Stimulated activated CD4-positive, alpha-beta T cell treated with anti-CD3 and anti-CD28 coated beads, Interleukin-1b, Interleukin-23, amount 100 ng/mL, for 1 hour (primary cell): Measurements from ENCODE around the gene LAMA1.

Experiments
- DNase-seq, 2 donors: peaks; one replicate each; pipeline ENCODE4 v3.0.0-alpha.2; 2020; ENCODE audit warnings: low read depth in 2 of 2

Gene LAMA1

DNA sequence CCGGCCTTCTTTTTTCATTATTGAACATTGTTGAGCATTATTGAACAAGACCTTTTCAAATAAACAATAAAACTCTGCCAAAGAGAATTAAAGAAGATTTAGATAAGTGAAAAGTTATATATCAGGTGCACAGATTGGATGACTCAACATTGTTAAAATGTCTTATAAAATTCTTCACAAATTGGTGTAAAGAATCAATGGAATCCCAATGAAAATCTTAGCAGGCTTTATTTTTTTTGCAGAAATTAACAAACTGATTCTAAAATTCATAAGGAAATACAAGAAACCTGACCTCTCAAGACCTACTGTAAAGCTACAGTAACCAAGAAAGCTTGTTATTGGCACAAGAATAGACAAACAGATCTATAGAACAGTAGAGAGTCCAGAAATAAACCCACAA, 70.3 kb downstream of the LAMA1 start:
- DNase-seq: no peak

DNA sequence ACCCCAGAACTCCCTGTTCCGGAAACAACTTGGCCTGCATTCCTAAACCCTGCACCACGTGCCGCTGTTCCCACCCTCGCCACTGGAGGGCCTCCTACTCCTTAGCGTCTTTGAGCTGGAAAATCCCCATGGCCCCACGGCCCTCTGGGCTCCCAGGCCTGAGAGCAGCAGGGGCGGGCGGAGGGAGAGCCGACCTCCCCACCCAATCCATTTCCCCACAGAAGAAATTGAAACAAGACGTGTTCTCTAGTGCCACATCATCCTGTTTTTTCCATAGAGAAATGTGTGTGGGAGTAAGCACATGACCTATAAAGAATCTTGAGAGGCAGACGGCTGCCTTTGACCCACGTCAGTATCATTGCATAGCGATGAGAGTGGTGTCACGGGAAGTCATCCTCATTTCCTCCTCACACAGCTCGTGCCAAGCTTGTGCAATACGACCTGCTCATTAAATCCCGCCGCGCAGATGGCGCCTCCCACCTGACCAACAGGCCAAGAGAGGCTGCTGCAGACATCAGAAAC, 79.2 kb downstream of the LAMA1 start:
- DNase-seq: no peak

DNA sequence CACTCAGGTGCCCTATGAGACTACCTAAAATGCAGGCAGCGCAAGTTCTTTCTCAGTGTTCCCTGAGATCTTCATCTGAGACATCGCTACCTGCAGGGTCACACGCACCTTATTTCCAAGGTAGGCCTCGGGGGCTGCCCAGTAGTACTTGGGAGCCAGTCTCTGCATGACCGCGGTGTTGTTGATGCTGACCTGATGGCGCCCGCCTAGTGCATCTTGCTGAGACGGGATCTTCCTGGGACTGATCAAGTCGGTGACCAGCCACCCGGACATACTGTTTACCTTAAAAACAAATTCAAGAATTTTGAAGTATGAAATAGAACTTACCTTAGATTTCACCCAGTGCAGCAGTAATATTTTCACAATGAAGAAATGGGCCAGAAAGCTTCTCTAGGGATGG, 80.1 kb downstream of the LAMA1 start:
- no peak for DNase-seq

DNA sequence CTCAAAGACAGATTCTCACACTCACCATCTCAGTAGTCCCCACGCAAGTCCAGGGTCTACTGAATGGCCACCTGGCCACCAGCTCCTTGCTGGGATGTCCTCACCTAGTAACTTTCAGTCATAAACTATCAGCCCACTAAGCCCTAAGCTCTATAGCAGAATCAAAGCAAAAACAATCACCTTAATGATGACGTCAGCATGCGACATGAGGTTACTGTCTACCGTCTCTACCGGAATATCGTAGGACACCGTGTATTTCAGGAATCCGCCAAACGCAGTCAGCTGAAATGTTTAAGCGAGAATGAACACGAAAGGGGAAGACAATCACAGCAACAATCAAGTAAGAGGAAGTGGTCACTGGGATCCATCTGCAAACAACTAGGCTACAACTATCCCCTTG, 81.8 kb downstream of the LAMA1 start:
- no peak for DNase-seq

DNA sequence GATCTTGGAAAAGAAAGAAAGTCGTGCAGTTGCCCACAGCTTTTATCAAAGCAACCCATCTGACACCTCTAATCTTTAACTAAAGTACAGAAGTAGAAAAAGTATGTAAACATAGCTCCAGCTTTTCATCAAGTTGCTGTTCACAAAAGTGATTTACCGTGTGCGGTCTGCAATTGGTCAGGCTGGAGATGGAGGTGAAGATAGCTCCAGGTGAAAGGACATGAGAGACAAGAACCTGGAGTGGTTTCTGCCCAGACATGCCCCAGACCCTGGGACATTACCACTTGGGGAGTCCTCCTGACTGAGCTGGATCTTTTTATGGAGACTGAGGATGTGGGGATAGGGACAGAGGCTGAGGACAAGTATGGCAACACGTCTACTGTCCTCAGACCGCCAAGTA, 82.7 kb downstream of the LAMA1 start:
- no peak for DNase-seq

DNA sequence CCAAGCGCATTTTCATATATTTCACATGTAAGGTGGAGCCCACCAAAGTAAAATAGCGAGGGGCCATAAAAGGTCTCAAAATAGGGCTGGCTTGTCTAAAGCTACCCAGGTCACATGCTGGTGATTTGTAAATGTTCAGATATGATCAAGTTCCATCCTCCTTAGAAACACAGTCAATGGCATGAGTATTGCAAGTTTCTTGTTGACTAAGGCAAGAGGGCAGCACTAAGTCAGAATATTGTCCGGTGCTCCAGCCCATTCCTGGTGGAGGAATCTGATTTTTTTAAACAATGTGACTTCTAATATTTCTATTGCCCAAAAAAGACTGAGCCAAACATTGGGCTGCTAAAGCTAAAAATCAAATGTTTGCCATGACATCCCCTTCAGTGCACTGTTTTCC, 85.1 kb downstream of the LAMA1 start:
- no peak for DNase-seq

DNA sequence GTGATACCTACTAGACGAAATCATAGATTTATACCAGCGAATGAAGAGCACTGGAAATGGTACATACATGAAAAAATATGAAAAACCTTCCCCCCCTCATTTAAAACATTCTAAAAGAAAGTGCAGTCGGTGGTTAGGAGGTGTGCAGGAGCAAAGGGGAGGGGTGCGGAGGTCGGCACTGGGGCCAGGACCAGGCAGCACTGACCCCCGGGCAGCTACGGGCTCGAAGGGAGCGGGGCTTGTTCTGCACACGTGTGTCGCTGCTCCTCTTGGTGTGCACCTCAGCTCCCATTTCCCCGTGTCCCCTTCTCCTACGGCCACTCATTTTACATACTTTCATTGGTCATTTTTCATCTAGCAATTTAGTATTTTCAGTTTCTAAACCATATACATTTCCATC, 89.0 kb downstream of the LAMA1 start:
- no peak for DNase-seq

DNA sequence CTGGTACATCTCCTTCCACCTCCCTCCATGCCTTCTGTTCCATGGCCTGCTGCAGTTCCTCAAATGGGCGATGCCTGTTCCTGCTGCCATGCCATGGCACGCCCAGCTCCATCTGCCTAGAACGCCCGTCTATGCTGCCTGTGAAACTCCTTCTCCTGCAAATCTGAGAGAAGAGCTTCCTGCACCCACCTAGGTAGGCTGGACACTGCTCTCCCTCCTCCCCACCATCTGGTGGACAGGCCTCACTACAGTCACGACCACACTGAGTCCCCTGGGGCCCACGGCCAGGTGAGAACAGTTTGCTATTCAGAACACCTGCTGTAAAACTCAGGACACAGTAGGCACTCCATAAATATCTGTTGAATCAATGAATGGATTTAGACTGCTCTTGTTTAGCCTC, 92.4 kb downstream of the LAMA1 start:
- DNase-seq: no peak

DNA sequence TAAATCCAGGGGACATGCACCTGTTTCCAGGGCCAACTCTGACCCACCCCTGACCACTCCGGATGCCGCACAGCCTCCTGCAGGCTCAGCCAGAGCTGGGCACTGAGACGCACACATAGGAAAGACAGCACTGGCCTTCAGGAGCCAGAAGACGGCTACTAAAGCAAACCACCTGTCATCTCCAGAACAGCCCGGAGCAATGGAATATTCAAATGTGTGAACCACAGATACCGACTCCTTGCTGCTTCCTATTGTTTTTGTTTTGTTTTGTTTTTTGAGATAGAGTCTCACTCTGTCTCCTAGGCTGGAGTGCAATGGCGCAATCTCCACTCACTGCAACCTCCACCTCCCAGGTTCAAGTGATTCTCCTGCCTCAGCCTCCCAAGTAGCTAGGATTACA, 94.0 kb downstream of the LAMA1 start:
- DNase-seq: no peak

DNA sequence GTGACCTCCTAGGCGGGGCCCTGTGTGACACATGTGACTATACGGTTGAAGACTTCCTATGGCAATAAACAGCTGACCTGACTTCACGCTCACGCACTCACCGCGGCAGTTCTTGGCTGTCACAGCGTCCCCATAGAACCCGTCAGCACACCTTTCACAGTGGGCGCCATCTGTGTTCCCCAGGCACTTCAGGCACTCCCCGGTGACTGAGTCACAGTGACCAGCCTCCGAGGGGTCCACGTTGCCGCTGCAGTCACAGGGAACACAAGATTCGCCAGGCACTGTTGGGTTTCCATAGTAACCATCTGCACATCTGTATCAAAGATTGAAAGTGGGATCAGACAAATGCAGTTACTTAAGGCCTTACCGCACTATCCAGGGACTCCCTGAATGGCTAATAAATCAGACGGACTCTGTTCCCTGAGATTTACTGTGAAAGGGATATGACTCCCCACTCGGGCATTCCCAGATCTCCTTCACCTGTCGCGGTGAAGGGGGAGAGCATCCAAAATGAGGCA, 94.5 kb downstream of the LAMA1 start:
- DNase-seq: no peak

DNA sequence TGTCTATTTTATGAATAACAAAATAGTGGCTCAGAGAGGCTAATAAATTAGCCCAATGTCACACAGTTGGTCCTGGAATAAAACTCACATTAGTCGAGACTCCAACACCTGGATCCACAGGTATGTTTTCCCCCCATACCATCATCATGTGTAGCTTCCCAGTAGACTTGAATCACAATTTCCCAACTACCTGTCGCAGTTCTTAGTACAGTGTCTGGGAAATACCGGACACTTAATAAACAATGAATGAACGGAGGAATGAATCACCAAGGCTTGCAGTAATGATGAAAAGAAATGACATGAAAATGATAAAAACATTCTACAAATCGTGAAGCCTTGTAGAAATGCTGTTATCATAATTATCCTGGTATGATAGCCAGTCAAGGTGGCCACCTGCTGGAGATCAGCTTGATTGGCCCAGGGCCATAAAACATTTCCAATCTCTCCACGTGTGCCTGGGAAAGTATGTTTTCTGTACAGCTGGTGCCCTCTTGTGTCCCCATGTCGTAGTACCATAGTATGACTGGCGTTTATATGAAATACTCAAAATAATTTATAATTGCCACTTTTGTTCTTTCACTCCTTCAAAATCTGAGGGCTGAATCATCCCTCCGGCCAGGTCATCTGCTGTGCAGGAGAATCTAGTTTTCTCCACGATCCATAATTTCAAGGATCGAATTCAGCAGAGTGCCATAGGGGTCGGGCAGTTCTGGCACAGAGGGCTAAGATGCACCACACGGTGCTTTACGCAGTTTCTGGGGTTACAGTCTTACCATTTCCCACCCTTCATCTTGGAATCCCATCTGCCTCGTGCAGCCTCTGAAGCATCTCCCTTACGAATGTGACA, 95.4 kb downstream of the LAMA1 start:
- no peak for DNase-seq

DNA sequence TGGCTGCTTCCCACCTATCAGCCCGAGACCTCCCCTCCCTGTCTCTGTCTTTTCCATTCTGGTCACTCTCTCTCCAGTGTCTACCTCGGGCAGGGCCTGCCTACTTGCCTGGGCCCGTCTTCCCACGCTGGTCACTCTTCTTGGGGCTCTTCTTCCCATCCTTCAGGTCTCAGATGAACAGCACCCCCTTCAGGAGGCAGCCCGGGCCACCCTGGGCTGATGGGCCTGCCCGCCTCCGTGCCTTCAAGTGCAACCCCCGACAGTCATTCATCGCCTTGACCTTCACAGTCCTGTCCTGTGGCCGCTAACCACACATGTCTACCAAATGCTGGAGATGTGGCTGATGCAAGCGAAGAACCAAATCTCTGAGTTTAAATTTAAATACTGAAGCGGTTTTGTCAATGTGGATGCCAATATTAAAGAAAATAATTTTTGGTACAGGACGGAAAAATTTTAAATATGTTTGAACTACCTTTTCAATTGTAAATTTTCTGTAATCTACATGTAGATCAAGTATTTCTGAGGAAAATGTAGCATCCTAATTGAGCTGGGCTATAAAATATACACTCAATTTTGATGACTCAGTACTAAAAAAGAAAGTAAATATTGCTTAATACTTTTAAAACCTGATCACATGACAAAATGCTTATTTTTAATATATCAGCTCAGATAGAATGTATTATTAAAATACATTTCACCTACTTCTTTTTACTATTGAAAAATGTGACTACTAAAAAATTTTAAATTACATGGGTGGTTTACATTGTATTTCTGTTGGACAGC, 96.4 kb downstream of the LAMA1 start:
- DNase-seq: no peak

DNA sequence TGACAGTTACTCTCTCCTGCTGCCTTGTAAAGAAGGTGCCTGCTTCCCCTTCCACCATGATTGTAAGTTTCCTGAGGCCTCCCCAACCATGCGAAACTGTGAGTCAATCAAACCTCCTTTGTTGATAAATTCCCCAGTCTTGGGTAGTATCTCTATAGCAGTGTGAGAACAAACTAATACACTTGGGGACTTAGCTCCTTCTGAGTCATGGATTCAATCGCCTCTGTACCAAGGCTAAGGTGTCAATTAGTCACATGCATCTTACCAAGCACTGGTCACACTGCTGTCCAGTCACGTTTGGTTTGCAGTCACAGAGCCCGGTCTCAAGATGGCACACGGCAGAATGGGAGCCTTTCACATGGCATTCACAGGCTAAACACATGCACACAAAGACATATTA, 100.6 kb downstream of the LAMA1 start:
- DNase-seq: no peak

DNA sequence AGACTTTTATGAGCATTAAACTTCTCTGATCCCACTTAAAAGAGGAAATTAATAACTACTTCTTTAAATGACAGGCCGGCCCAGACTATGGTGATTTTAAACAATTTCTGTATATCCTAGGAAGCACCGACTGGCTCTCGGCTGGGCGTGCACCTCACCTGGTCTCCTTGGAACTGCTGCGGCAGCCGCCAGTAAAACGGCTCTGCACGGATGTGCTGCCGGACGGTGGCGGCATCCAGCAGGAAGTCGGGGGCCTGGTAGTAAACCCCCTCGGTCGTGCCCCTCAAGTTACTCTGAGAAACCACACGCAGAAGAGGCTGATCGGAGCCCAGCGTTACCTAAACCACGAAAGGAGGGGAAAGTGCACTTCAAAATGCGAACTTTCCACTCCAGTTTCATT, 106.5 kb downstream of the LAMA1 start:
- DNase-seq: no peak

DNA sequence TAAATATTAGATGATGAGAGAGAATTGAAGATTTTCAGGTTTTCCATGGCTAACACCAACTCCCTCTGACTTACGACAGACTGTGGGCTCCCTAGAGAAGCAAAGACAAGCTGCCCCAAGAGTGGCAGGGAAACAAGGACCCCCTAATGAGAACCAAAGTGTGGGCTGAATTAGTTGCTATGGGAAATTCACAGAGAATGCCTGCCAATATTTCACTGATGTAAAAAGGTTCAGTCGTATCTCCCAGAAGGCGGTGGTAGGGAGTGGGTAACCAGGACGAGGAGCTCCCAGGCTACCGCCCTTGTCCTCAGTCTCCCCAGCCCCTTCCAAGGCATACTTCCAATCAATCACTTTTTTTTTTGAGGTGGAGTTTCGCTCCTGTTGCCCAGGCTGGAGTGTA, 113.6 kb downstream of the LAMA1 start:
- DNase-seq: no peak

DNA sequence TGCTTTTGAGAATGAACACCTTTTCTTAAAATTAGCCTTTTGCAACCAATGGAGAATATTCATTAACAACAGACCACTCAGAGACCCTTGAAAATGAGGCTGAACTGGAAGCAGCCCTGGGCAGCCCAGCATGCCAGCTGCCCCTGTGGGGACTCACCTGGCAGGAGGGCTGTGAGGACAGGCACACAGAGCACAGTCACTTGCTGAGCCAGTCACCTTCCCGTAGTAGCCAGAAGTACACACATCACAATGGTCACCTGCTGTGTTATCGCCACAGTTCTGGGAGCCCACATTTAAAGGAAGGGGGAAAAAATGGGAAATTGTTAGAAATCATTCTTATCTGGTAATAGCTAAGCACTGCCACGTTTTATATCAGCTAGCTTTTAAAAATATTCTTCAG, 115.5 kb downstream of the LAMA1 start:
- no peak for DNase-seq

DNA sequence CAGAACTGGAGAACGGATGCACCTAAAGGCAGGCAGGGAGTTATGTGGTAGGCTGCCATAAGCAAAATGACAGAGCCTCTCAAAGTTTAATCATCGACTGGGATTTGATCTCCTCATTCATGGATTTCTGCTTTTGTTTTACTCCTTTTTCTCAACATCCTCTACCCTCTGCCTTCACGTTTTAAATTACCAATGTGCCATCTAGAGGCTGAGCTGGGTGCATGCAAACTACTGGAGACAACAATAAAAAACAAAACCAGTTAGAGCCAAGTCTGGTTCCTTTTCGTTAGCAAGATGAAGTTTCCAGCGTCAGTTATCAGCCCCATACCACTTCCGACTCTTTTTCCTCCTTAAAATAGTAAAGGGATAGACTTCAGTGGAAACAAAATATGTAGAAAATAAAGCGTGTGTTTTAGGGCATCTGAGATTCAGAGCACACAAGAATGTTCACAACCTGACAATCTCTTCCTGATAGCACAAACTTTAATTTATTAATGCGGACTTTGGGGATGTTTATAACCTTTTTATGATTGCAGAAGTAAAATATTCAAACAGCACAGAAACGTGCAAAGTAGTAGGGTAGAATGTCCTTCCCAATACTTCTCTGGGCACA, 117.0 kb downstream of the LAMA1 start:
- no peak for DNase-seq

DNA sequence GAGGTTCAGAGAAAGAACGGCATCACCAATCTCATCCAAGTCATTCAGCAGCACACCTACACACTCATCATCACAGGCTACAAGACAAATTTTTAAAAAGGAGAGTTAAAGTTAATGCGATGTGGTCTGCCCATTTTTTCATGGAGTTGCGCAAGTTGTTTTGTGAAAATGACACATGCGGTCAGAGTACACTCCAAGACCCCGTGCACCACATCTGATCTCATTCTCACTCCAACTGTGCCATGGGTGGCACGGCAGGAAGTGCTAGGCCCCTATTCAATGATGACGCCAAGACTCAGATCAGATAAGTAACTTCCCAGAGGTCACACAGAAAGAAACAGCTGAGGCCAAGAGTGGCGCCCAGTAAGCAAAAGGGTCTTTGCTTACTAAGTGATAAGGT, 119.8 kb downstream of the LAMA1 start:
- DNase-seq: no peak

DNA sequence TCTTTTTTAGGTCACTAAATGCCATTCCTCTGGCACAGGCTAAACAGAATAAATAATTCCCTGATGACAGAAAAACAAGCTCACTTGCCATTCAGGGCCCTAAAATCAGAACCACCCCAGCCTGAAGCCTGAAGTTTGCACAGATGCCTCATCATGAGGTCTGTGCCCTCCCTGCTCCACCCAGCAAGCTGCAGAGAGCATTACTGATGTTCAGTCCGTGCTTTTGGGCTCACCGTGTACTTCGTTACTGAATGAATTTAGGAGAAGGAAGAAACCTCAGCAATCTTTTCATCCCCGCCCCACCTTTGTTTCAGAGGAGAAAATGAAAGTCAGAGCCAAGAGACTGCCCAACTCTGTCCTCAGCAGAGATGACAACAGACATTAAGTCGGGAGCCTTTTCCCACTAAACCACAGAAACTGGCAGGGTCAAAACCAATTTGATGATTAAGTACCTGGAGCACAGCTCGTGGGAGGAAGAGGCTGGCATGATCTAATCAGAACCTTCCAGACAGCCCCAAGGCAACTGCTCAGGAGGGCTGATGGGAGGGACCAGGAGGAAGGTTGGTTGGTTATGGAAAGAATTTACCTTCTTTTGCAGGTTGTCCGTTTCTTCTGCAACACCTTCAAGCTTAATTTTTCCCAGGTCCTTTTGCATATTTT, 122.7 kb downstream of the LAMA1 start:
- no peak for DNase-seq

DNA sequence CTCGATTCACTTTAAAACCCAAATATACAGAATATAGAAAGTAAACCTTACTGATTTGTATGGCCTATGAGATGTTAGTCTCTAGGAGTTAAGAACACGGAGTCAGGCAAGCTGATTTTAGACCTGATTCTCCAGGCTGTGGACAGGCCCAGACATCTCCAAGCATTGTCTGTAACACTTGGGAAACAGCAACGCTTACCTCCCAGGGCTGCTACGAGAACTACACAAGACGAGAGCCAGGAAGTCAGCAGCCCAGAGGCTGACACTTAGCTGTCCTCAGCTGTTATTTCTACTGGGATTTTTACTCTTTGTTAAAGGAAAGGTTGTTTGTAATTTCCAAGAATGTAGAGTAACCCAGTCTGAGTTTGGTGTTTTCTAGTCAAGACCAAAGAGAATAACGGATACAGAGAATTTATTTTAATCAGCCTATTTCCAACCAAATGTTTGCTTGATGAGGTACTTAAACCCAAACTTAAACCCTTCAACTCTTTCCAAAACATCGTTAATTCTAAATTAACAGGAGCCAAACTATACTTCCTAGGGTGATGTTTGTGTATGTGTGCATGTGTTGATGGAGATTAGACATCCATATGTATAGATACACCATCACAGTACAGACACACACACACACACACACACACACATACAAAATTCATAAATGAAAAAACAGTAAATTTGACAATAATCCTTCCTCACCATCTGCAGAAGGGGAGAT, 123.4 kb downstream of the LAMA1 start:
- no peak for DNase-seq

DNA sequence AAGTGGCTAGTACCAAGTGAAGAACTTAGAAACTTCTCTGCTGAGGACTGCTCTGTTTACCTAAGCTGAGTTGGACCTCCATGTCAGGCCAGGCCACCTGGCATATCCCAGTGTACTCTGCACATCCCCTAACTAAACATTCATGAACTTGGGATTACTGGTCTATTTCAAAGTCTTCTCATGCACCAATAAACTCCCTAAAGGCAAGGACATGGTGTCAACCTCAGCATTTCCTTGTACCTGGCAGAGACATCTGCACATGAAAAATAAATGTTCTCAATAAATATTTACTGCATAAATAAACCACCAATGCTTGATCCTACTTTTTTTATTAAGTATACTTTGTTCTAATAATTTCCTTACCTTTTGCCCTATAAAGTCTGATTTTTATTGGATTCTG, 124.8 kb downstream of the LAMA1 start:
- no peak for DNase-seq
